HG02970 (cell line): ENCODE data around the gene CPOX.
"Not testable (repeated sequence)": the region's sequence is repeated elsewhere in the genome, so short reads cannot be mapped to it uniquely, and the experiment has no call there.

Experiments
- ATAC-seq: cut with Tn5 transposase; IDR thresholded peaks from one replicate; pipeline ENCODE4 v1.9.1; 2021; ENCODE audit warnings: mild to moderate bottlenecking, moderate library complexity, moderate number of reproducible peaks; ENCODE audit not compliant: unreplicated experiment, low FRiP score

The CPOX gene

GRCh38 chr3:98565237-98565643, 28.2 kb downstream of the CPOX start:
- no peak for ATAC-seq

GRCh38 chr3:98564282-98565005, 29.0 kb downstream of the CPOX start:
- ATAC-seq: peak; percentile 9

- ATAC-seq: peak; percentile 58
These were observed 29.6 kb downstream of the CPOX start for GRCh38 chr3:98563661-98564281.

- no peak for ATAC-seq
These were observed 31.5 kb downstream of the CPOX start for GRCh38 chr3:98561727-98562521.

GRCh38 chr3:98560911-98561310, 32.5 kb downstream of the CPOX start:
- ATAC-seq: no peak

GRCh38 chr3:98559769-98560168, 33.6 kb downstream of the CPOX start:
- not testable (repeated sequence) for ATAC-seq

GRCh38 chr3:98558100-98558827, 35.1 kb downstream of the CPOX start:
- no peak for ATAC-seq

GRCh38 chr3:98557324-98558010, 35.9 kb downstream of the CPOX start:
- ATAC-seq: no peak

GRCh38 chr3:98556164-98557130, 37.0 kb downstream of the CPOX start:
- ATAC-seq: peak; percentile 79

GRCh38 chr3:98555025-98555379, 38.4 kb downstream of the CPOX start:
- ATAC-seq: no peak

GRCh38 chr3:98554580-98554979, 38.8 kb downstream of the CPOX start:
- ATAC-seq: no peak

GRCh38 chr3:98553753-98554152, 39.7 kb downstream of the CPOX start:
- no peak for ATAC-seq

- no peak for ATAC-seq
These were observed 40.3 kb downstream of the CPOX start for GRCh38 chr3:98553021-98553563.

GRCh38 chr3:98552232-98553020, 41.0 kb downstream of the CPOX start:
- no peak for ATAC-seq

- no peak for ATAC-seq
These were observed 41.7 kb downstream of the CPOX start for GRCh38 chr3:98551754-98552153.

GRCh38 chr3:98551236-98551635, 42.2 kb downstream of the CPOX start:
- ATAC-seq: no peak

- no peak for ATAC-seq
These were observed 42.6 kb downstream of the CPOX start for GRCh38 chr3:98550833-98551232.

GRCh38 chr3:98548544-98548943, 44.9 kb downstream of the CPOX start:
- no peak for ATAC-seq
